ENCODE measurements around the gene RAC2.
A peak's percentile ranks its signal among the peaks of the same experiment; 100 is the strongest.

RAC2 gene

GRCh38 chr22:37188901-37189466, 55.1 kb downstream of the RAC2 start:
- DNase-seq (ENCODE audit: low read depth, low spot score): peak; percentile 51

- DNase-seq (ENCODE audit: low read depth, low spot score): peak; percentile 85
These were observed 55.9 kb downstream of the RAC2 start, which contains the start of gene C1QTNF6 for GRCh38 chr22:37187891-37188761. Gene C1QTNF6 (minus strand): TSS chr22:37188247. CDS start chr22:37188213, 34 bp downstream.

- DNase-seq (ENCODE audit: low read depth, low spot score): no peak
These were observed 56.5 kb downstream of the RAC2 start for GRCh38 chr22:37187552-37187890.

GRCh38 chr22:37186997-37187522, 57.0 kb downstream of the RAC2 start:
- no peak for DNase-seq (ENCODE audit: low read depth, low spot score)

GRCh38 chr22:37186228-37186996, 57.7 kb downstream of the RAC2 start:
- peak; percentile 55 for DNase-seq (ENCODE audit: low read depth, low spot score)

GRCh38 chr22:37185646-37186227, 58.3 kb downstream of the RAC2 start:
- DNase-seq (ENCODE audit: low read depth, low spot score): no peak

- no peak for DNase-seq (ENCODE audit: low read depth, low spot score)
These were observed 59.1 kb downstream of the RAC2 start for GRCh38 chr22:37184816-37185541.

- no peak for DNase-seq (ENCODE audit: low read depth, low spot score)
These were observed 59.7 kb downstream of the RAC2 start for GRCh38 chr22:37184380-37184755.

GRCh38 chr22:37183432-37184379, 60.4 kb downstream of the RAC2 start:
- peak; percentile 43 for DNase-seq (ENCODE audit: low read depth, low spot score)

GRCh38 chr22:37182949-37183245, 61.2 kb downstream of the RAC2 start:
- DNase-seq (ENCODE audit: low read depth, low spot score): no peak

- no peak for DNase-seq (ENCODE audit: low read depth, low spot score)
These were observed 61.7 kb downstream of the RAC2 start for GRCh38 chr22:37182101-37182948.

- no peak for DNase-seq (ENCODE audit: low read depth, low spot score)
These were observed 62.4 kb downstream of the RAC2 start for GRCh38 chr22:37181681-37182080.

GRCh38 chr22:37180531-37181231, 63.4 kb downstream of the RAC2 start:
- DNase-seq (ENCODE audit: low read depth, low spot score): no peak

GRCh38 chr22:37179622-37180420, 64.2 kb downstream of the RAC2 start:
- no peak for DNase-seq (ENCODE audit: low read depth, low spot score)

- no peak for DNase-seq (ENCODE audit: low read depth, low spot score)
These were observed 65.0 kb downstream of the RAC2 start for GRCh38 chr22:37179126-37179470.

- DNase-seq (ENCODE audit: low read depth, low spot score): no peak
These were observed 65.5 kb downstream of the RAC2 start for GRCh38 chr22:37178350-37179125.

GRCh38 chr22:37177755-37178154, 66.3 kb downstream of the RAC2 start:
- DNase-seq (ENCODE audit: low read depth, low spot score): no peak

Data from ELF-1 (cell line).